Body of pancreas (tissue), 4 donors: ENCODE data around the gene PNPLA5. TPM values are rescaled to one million over a fixed set of nuclear protein-coding genes. Genes with fewer than 3 reads are reported as not detected.

Experiments
- ATAC-seq: fragments of 150-250 bp; one replicate; pipeline ENCODE4 v1.9.1; 2016
- DNase-seq, 4 donors: peaks; one replicate each; pipeline ENCODE4 v3.0.0-alpha.2; 2019
- H3K27ac ChIP-seq, 4 donors: fragments of 200-600 bp; sonication (generic); 1 replicate in 3 of 4; 2 replicates in 1 of 4; pipeline versions ENCODE4 v1.5.1 to v1.6.1; 2016 to 2019; ENCODE audit warnings: mild to moderate bottlenecking in 1 of 4, mixed read lengths in 1 of 4, moderate library complexity in 1 of 4
- H3K27me3 ChIP-seq, 2 donors: fragments of 200-600 bp; sonication (generic); one replicate each; pipeline ENCODE4 v1.6.0; 2016; ENCODE audit warnings: mild to moderate bottlenecking in 1 of 2
- H3K36me3 ChIP-seq, 2 donors: fragments of 200-600 bp; sonication (generic); replicated peaks in 1 of 2; 2 replicates each; pipeline ENCODE4 v1.5.1; 2016; ENCODE audit warnings: low read depth in 2 of 2; ENCODE audit not compliant: insufficient read depth in 1 of 2
- H3K4me1 ChIP-seq: fragments of 200-600 bp; sonication (generic); one replicate; pipeline ENCODE4 v1.6.0; 2016
- H3K4me3 ChIP-seq, 2 donors: fragments of 200-600 bp; sonication (generic); 1 replicate in 1 of 2; 2 replicates in 1 of 2; pipeline ENCODE4 v1.5.1; 2016 to 2019
- H3K9me3 ChIP-seq, 3 donors: fragments of 200-600 bp; sonication (generic); 1 replicate in 2 of 3; 2 replicates in 1 of 3; pipeline ENCODE4 v1.5.1; 2016
- CTCF ChIP-seq, 7 experiments: fragments of 450-650 bp in 4 of 7; fragments of 200-600 bp in 3 of 7; sonication (generic) in 3 of 7; IDR thresholded peaks; one replicate each; pipeline ENCODE4 v1.5.1; 2016 to 2019; ENCODE audit warnings: antibody characterized with exemption in 7 of 7
- POLR2A ChIP-seq, 3 donors: fragments of 450-650 bp; IDR thresholded peaks; one replicate each; pipeline ENCODE4 v1.6.1; 2016; ENCODE audit warnings: antibody characterized with exemption in 3 of 3, mild to moderate bottlenecking in 2 of 3
- whole genome bisulfite sequencing, 2 donors: methylation state at CpG; one replicate each; pipeline ENCODE4 v1.1.5; 2017; 5-methylcytosine and 5-hydroxymethylcytosine counted together
- intact Hi-C: fragments of 100-400 bp; cut with DNase I; formaldehyde crosslinking; loops from one replicate; pipeline ENCODE4 v1.15.1; 2023
- total RNA-seq, 2 donors: library from RNA; depleted of rRNA; stranded (reverse); fragments of >200 nt; gene quantifications; one replicate each; pipeline ENCODE4 v1.1.0, GENCODE V29; 2016

Gene PNPLA5
- total RNA-seq, 2 donors from 2014 or later = not detected

- Histone ChIP-seq H3K4me1 (peaks cover 9% of the 10 kb centered on the region), H3K9me3 (no peaks in the 10 kb centered on the region), H3K4me3 (no peak overlapping the region), H3K36me3 (no peaks in the 10 kb centered on the region), H3K27me3 (peaks cover 0 to 4% of the 10 kb centered on the region in 2 donors), H3K27ac (no peak overlapping the region)
- DNase-seq = peak in 1 of 4 donors; percentile 7
- intact Hi-C loops = no loop called here
- TF ChIP-seq CTCF (IDR thresholded peaks at IDR 0.05) (no peak), POLR2A (IDR thresholded peaks at IDR 0.05) (no peak)
- WGBS, 2 donors = 57 to 68% methylated on average over 5 of the region's 5 CpGs
- no peak for ATAC-seq
These were observed 36.7 kb upstream of the PNPLA5 start for GRCh38 chr22:43928468-43928867.

- WGBS, 2 donors = 67% methylated on average over 1 of the region's 1 CpG
- Histone ChIP-seq H3K27me3 (peaks cover 0 to 4% of the 10 kb centered on the region in 2 donors), H3K9me3 (no peaks in the 10 kb centered on the region), H3K36me3 (no peaks in the 10 kb centered on the region), H3K4me3 (no peak overlapping the region), H3K27ac (no peak overlapping the region), H3K4me1 (peaks cover 9% of the 10 kb centered on the region)
- intact Hi-C loops = no loop called here
- ATAC-seq = no peak
- TF ChIP-seq POLR2A (IDR thresholded peaks at IDR 0.05) = no peak
- TF ChIP-seq CTCF (IDR thresholded peaks at IDR 0.05) = no peak
- DNase-seq = no peak
These were observed 34.5 kb upstream of the PNPLA5 start for GRCh38 chr22:43926349-43926710.

- no peak overlapping the region for H3K27ac ChIP-seq
- intact Hi-C loops = no loop called here
- TF ChIP-seq POLR2A (IDR thresholded peaks at IDR 0.05) (no peak), CTCF (IDR thresholded peaks at IDR 0.05) (no peak)
- no peaks in the 10 kb centered on the region for H3K36me3 ChIP-seq
- H3K27me3 ChIP-seq = peaks cover 0 to 4% of the 10 kb centered on the region in 2 donors
- no peaks in the 10 kb centered on the region for H3K9me3 ChIP-seq
- H3K4me3 ChIP-seq = no peak overlapping the region
- DNase-seq (no peak), ATAC-seq (no peak)
- 66 to 75% methylated on average over 4 to 6 of the region's 6 CpGs for WGBS, 2 donors
- peaks cover 9% of the 10 kb centered on the region for H3K4me1 ChIP-seq
These were observed 33.9 kb upstream of the PNPLA5 start for GRCh38 chr22:43925433-43926348.

GRCh38 chr22:43924877-43925276, 33.1 kb upstream of the PNPLA5 start:
- H3K36me3 ChIP-seq = no peaks in the 10 kb centered on the region
- no peak for TF ChIP-seq CTCF (IDR thresholded peaks at IDR 0.05)
- TF ChIP-seq POLR2A (IDR thresholded peaks at IDR 0.05) = no peak
- H3K27me3 ChIP-seq = peaks cover 0 to 4% of the 10 kb centered on the region in 2 donors
- H3K27ac ChIP-seq = no peak overlapping the region
- 58 to 69% methylated on average over 3 to 7 of the region's 7 CpGs for WGBS, 2 donors
- ATAC-seq = no peak
- no peak for DNase-seq
- H3K9me3 ChIP-seq = no peaks in the 10 kb centered on the region
- intact Hi-C loops = no loop called here
- H3K4me1 ChIP-seq = peaks cover 9% of the 10 kb centered on the region
- no peak overlapping the region for H3K4me3 ChIP-seq
